Neural cell (in vitro differentiated cells): ENCODE results near the gene SYT1. TPM values are rescaled to one million over a fixed set of nuclear protein-coding genes. Genes with fewer than 3 reads are reported as not detected.

Source experiments
- H2AFZ ChIP-seq: fragments of 200-600, 300-800 bp; sonication (generic), shearing (Covaris generic); 2 replicates; pipeline ENCODE4 v1.6.0; 2014; ENCODE audit warnings: low read depth, mild to moderate bottlenecking, antibody characterized with exemption, low read length, moderate library complexity
- H3F3A ChIP-seq: fragments of 200-600 bp; shearing (Covaris generic); 2 replicates; pipeline ENCODE4 v1.6.1; 2016; ENCODE audit warnings: mild to moderate bottlenecking, moderate library complexity, mixed read lengths, antibody characterized with exemption, low read length; ENCODE audit not compliant: insufficient read depth, poor library complexity, severe bottlenecking
- H3K27ac ChIP-seq: fragments of 200-600, 300-800 bp; sonication (generic), shearing (Covaris generic); 2 replicates; pipeline ENCODE4 v1.5.1; 2014; ENCODE audit warnings: mild to moderate bottlenecking, low read length, moderate library complexity
- H3K27me3 ChIP-seq: fragments of 300-800, 200-600 bp; sonication (generic), shearing (Covaris generic); 2 replicates; pipeline ENCODE4 v1.6.0; 2014; ENCODE audit warnings: mild to moderate bottlenecking, low read depth, low read length, moderate library complexity; ENCODE audit not compliant: insufficient read depth
- H3K36me3 ChIP-seq: fragments of 300-800, 200-600 bp; sonication (generic), shearing (Covaris generic); 2 replicates; pipeline ENCODE4 v1.5.1; 2014; ENCODE audit warnings: mild to moderate bottlenecking, antibody characterized with exemption, low read length, moderate library complexity; ENCODE audit not compliant: insufficient read depth
- H3K4me2 ChIP-seq: fragments of 300-800, 200-600 bp; sonication (generic), shearing (Covaris generic); 2 replicates; pipeline ENCODE4 v1.6.0; 2014; ENCODE audit warnings: mild to moderate bottlenecking, low read length
- H3K4me3 ChIP-seq: fragments of 300-800, 200-600 bp; sonication (generic), shearing (Covaris generic); 2 replicates; pipeline ENCODE4 v1.5.1; 2014; ENCODE audit warnings: mild to moderate bottlenecking, low read length, moderate library complexity
- H3K79me2 ChIP-seq: fragments of 200-600 bp; shearing (Covaris generic); replicated peaks from 2 replicates; pipeline ENCODE4 v1.6.0; 2014; ENCODE audit warnings: mild to moderate bottlenecking, low read length, moderate library complexity; ENCODE audit not compliant: insufficient read depth
- H3K9ac ChIP-seq: fragments of 300-800, 200-600 bp; sonication (generic), shearing (Covaris generic); 2 replicates; pipeline ENCODE4 v1.6.1; 2016; ENCODE audit warnings: mild to moderate bottlenecking, low read length, mixed read lengths
- H3K9me2 ChIP-seq: fragments of 200-600 bp; shearing (Covaris generic); 2 replicates; pipeline ENCODE4 v1.6.1; 2016; ENCODE audit warnings: mild to moderate bottlenecking, low read length, mixed read lengths; ENCODE audit not compliant: insufficient read depth
- H3K9me3 ChIP-seq: fragments of 200-600, 300-800 bp; sonication (generic), shearing (Covaris generic); 2 replicates; pipeline ENCODE4 v1.6.1; 2016; ENCODE audit warnings: mild to moderate bottlenecking, mixed run types, low read length, moderate library complexity, mixed read lengths
- H4K20me1 ChIP-seq: fragments of 200-600 bp; shearing (Covaris generic); 2 replicates; pipeline ENCODE4 v1.6.1; 2016; ENCODE audit warnings: mild to moderate bottlenecking, mixed run types; ENCODE audit not compliant: insufficient read depth
- EP300 ChIP-seq: fragments of 450-650 bp; conservative IDR thresholded peaks from 2 replicates; pipeline ENCODE4 v1.6.1; 2014; ENCODE audit warnings: antibody characterized with exemption, mild to moderate bottlenecking, moderate library complexity; ENCODE audit not compliant: poor library complexity, severe bottlenecking
- EZH2 ChIP-seq: fragments of 200-600, 300-800 bp; shearing (Covaris generic), sonication (generic); IDR thresholded peaks from 2 replicates; pipeline ENCODE4 v1.6.1; 2014; ENCODE audit warnings: antibody characterized with exemption, low read length, borderline replicate concordance, mild to moderate bottlenecking; ENCODE audit not compliant: insufficient read depth, poor library complexity, severe bottlenecking
- MXI1 ChIP-seq: fragments of 450-650 bp; conservative IDR thresholded peaks from 2 replicates; pipeline ENCODE4 v1.6.1; 2014; ENCODE audit warnings: antibody characterized with exemption, mild to moderate bottlenecking; ENCODE audit not compliant: poor library complexity, severe bottlenecking
- POLR2AphosphoS5 ChIP-seq: IDR thresholded peaks from 2 replicates; pipeline ENCODE4 v1.6.1; 2012
- RAD21 ChIP-seq: fragments of 450-650 bp; conservative IDR thresholded peaks from 2 replicates; pipeline ENCODE4 v1.6.1; 2014; ENCODE audit warnings: antibody characterized with exemption, mild to moderate bottlenecking, moderate library complexity
- SMC3 ChIP-seq: fragments of 450-650 bp; conservative IDR thresholded peaks from 2 replicates; pipeline ENCODE4 v1.6.1; 2014; ENCODE audit warnings: antibody characterized with exemption, mild to moderate bottlenecking, moderate library complexity; ENCODE audit not compliant: poor library complexity
- TAF1 ChIP-seq: IDR thresholded peaks from 2 replicates; pipeline ENCODE4 v1.6.1; 2012; ENCODE audit warnings: low read depth
- polyA plus RNA-seq: library from polyadenylated mRNA; depleted of rRNA; stranded (reverse); fragments of >200 nt; gene quantifications from 2 replicates; pipeline ENCODE4 v1.2.3, GENCODE V29; 2014
- TF ChIP-seq, protein P1 (sequence below): IDR thresholded peaks from 2 replicates; pipeline ENCODE4 v1.6.1; 2012; ENCODE audit warnings: borderline replicate concordance
- TF ChIP-seq, protein P2 (sequence below): fragments of 450-650 bp; IDR thresholded peaks from 2 replicates; pipeline ENCODE4 v1.5.1; 2014; ENCODE audit warnings: antibody characterized with exemption, mild to moderate bottlenecking, moderate library complexity; ENCODE audit not compliant: poor library complexity, severe bottlenecking

Gene SYT1
- polyA plus RNA-seq, 1 donor from 2014 or later: 103 TPM

DNA sequence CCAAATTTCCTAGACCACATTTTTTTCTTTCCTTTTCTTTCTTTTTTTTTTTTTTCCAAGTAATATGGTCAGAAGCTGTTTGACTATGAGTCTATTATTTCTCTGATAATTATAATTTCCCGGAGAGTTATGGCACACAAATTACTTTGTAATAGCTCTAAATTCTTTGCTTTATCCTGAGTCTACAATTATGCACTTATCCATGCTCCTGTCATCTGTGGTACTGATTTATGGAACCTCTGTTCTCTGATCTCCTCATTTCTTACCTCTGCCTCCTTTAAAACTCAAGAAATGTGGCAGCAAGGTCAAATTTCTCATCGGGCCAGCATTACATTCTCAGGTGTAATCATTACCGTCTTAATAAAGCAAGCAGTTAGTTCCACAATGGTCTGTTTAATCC lies 544.1 kb downstream of the SYT1 start:
- Histone ChIP-seq H3K9ac (no peak overlapping the region), H3K4me2 (no peak overlapping the region)

DNA sequence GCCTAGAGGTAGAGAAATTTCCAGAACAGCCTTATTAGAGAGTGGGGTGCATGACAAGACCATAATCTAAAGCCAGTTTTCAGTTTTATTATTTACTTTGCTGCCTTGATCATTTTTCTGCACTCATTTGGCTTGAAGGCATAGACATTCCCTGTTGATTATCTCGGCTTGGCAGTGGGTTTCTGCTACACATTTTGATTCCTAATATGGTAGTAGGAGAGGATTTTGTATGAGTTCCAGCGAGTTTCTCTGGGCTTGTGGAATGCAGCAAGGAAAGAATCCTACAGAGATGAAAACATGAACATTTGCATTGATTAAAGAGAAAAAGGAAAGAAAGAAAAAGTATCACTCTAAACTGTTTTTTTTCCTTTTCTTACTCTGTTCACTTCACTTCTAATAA lies 545.0 kb downstream of the SYT1 start:
- H3K36me3 ChIP-seq: no peaks in the 10 kb centered on the region
- no peaks in the 10 kb centered on the region for H3K9me3 ChIP-seq
- H2AFZ ChIP-seq: no peak overlapping the region
- H3K27me3 ChIP-seq: no peaks in the 10 kb centered on the region
- no peak overlapping the region for H3K27ac ChIP-seq
- no peak for TF ChIP-seq TAF1
- TF ChIP-seq EZH2: no peak
- TF ChIP-seq, protein P1, sequence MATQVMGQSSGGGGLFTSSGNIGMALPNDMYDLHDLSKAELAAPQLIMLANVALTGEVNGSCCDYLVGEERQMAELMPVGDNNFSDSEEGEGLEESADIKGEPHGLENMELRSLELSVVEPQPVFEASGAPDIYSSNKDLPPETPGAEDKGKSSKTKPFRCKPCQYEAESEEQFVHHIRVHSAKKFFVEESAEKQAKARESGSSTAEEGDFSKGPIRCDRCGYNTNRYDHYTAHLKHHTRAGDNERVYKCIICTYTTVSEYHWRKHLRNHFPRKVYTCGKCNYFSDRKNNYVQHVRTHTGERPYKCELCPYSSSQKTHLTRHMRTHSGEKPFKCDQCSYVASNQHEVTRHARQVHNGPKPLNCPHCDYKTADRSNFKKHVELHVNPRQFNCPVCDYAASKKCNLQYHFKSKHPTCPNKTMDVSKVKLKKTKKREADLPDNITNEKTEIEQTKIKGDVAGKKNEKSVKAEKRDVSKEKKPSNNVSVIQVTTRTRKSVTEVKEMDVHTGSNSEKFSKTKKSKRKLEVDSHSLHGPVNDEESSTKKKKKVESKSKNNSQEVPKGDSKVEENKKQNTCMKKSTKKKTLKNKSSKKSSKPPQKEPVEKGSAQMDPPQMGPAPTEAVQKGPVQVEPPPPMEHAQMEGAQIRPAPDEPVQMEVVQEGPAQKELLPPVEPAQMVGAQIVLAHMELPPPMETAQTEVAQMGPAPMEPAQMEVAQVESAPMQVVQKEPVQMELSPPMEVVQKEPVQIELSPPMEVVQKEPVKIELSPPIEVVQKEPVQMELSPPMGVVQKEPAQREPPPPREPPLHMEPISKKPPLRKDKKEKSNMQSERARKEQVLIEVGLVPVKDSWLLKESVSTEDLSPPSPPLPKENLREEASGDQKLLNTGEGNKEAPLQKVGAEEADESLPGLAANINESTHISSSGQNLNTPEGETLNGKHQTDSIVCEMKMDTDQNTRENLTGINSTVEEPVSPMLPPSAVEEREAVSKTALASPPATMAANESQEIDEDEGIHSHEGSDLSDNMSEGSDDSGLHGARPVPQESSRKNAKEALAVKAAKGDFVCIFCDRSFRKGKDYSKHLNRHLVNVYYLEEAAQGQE: no peak
- TF ChIP-seq EP300: no peak
- no peak for TF ChIP-seq SMC3
- H3K9me2 ChIP-seq: no peaks in the 10 kb centered on the region
- no peaks in the 10 kb centered on the region for H4K20me1 ChIP-seq
- no peak overlapping the region for H3K4me3 ChIP-seq
- H3F3A ChIP-seq: no peaks in the 10 kb centered on the region
- H3K79me2 ChIP-seq: no peaks in the 10 kb centered on the region
- no peak overlapping the region for H3K4me2 ChIP-seq
- no peak overlapping the region for H3K9ac ChIP-seq

More for the DNA sequence above, 544.1 kb downstream of the SYT1 start:
- Histone ChIP-seq H3K9me3 (no peaks in the 10 kb centered on the region), H4K20me1 (no peaks in the 10 kb centered on the region), H3K27me3 (no peaks in the 10 kb centered on the region), H3K4me3 (no peak overlapping the region), H3K9me2 (no peaks in the 10 kb centered on the region), H3K36me3 (no peaks in the 10 kb centered on the region), H3K27ac (no peak overlapping the region), H3F3A (no peaks in the 10 kb centered on the region), H2AFZ (no peak overlapping the region), H3K79me2 (no peaks in the 10 kb centered on the region)
- no peak for TF ChIP-seq EP300

DNA sequence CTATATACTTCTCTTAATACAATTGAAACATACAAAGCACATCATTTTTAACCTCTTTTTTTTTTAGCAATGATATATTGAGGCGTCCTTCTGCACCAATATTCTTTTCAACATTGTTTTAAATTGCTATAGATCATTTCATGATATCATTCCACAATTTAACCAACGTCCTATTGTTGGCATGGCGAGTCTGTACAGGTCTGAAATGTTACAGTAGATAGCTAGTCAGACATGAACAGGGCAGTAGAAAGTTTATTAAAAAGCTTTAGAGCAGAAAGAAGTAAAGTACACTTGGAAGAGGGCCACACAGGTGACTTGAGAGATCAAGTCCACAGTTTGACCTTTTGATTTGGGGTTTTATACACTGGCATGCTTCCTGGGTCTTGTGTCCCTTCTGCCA lies 547.2 kb downstream of the SYT1 start:
- Histone ChIP-seq H3K9me3 (no peaks in the 10 kb centered on the region), H3K79me2 (no peaks in the 10 kb centered on the region), H3K27me3 (no peaks in the 10 kb centered on the region), H3K36me3 (no peaks in the 10 kb centered on the region), H3K9me2 (no peaks in the 10 kb centered on the region), H3F3A (no peaks in the 10 kb centered on the region), H3K27ac (no peak overlapping the region), H2AFZ (no peak overlapping the region), H3K9ac (no peak overlapping the region), H3K4me2 (no peak overlapping the region), H4K20me1 (no peaks in the 10 kb centered on the region), H3K4me3 (no peak overlapping the region)
- TF ChIP-seq TAF1 (no peak), SMC3 (no peak), RAD21 (no peak), EP300 (no peak), POLR2AphosphoS5 (no peak), EZH2 (no peak), MXI1 (no peak)
- TF ChIP-seq, protein P2, sequence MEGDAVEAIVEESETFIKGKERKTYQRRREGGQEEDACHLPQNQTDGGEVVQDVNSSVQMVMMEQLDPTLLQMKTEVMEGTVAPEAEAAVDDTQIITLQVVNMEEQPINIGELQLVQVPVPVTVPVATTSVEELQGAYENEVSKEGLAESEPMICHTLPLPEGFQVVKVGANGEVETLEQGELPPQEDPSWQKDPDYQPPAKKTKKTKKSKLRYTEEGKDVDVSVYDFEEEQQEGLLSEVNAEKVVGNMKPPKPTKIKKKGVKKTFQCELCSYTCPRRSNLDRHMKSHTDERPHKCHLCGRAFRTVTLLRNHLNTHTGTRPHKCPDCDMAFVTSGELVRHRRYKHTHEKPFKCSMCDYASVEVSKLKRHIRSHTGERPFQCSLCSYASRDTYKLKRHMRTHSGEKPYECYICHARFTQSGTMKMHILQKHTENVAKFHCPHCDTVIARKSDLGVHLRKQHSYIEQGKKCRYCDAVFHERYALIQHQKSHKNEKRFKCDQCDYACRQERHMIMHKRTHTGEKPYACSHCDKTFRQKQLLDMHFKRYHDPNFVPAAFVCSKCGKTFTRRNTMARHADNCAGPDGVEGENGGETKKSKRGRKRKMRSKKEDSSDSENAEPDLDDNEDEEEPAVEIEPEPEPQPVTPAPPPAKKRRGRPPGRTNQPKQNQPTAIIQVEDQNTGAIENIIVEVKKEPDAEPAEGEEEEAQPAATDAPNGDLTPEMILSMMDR: no peak
- TF ChIP-seq, protein P1: no peak
